ENCODE data around the gene DYNC2I2. TPM values are rescaled to one million over a fixed set of nuclear protein-coding genes. Genes with fewer than 3 reads are reported as not detected.
"Not testable (repeated sequence)": the region's sequence is repeated elsewhere in the genome, so short reads cannot be mapped to it uniquely, and the experiment has no call there.

The DYNC2I2 gene
- total RNA-seq, 3 donors from 2014 or later = 27.4 to 37.4 (median 32.0) TPM

DNA sequence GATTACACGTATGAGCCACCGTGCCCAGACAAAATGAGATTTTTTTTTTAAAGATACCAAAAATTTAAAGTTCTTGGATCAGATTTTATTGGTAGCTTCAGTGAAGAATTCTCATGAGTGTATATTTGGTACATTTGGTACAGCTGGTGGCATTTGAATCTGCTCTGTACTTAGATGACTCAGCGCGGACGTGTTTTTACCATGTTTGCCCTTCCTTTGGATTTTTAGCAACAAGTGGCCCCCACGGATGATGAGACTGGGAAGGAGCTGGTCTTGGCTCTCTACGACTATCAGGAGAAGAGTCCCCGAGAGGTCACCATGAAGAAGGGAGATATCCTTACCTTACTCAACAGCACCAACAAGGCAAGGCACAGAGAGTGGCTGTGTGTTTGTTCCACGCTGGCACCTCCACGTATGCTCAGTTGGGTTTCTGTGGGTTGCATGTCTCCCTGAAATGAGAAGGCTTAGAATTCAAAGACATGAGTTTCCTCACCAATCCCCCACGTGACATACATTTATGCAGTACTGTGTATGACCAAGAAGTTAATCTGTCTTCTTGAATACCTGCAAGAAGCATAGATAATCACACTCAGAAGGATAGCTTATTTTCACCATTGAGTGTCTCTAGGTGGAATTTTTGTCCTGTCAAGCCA lies 67.9 kb downstream of the DYNC2I2 start:
- Mint-ChIP-seq H3K27me3 (ENCODE audit: low read depth) (no peaks in the 10 kb centered on the region), H3K9me3 (no peaks in the 10 kb centered on the region), H3K36me3 (ENCODE audit: insufficient read depth) (peaks cover 51% of the 10 kb centered on the region), H3K4me1 (ENCODE audit: low read depth) (peaks cover 7% of the 10 kb centered on the region), H3K4me3 (no peak overlapping the region)
- ATAC-seq (no peak), DNase-seq (no peak)

DNA sequence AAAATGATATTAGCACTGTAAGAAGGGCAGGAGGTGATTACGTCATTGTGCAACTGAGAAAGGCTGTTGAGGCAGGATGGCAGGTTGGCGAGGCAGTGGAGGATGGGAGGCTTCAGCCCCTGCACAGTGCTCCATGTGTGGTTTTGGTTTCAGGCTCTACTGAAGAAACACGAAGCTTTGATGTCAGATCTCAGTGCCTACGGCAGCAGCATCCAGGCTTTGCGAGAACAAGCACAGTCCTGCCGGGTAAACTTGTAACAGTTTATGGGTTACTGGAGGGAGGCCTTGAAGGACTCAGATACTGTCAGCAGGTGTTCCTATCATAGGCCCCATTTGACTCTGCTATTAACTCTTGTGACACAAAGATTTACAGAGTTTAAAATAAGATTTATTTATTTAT lies 69.2 kb downstream of the DYNC2I2 start:
- peak; percentile 10 for DNase-seq
- H3K27me3 Mint-ChIP-seq (ENCODE audit: low read depth) = no peaks in the 10 kb centered on the region

DNA sequence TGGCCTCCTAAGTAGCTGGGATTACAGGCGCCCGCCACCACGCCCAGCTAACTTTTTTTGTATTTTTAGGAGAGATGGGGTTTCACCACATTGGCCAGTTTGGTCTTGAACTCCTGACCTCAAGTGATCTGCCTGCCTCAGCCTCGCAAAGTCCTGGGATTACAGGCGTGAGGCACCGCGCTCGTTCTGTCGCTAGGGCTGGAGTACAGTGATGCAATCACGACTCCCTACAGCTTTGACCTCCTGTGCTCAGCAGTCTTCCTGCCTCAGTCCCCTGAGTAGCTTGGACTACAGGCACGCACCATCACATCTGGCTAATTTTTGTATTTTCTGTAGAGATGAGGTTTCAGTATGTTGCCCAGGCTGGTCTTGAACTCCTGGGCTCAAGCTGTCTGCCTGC lies 69.7 kb downstream of the DYNC2I2 start:
- not testable (repeated sequence) for H3K9me3 Mint-ChIP-seq; H3K4me1 Mint-ChIP-seq (ENCODE audit: low read depth); DNase-seq; H3K4me3 Mint-ChIP-seq; ATAC-seq; H3K27me3 Mint-ChIP-seq (ENCODE audit: low read depth)
- peaks cover 58% of the 10 kb centered on the region for H3K36me3 Mint-ChIP-seq (ENCODE audit: insufficient read depth)

More for the DNA sequence above, 69.2 kb downstream of the DYNC2I2 start:
- no peaks in the 10 kb centered on the region for H3K9me3 Mint-ChIP-seq
- H3K4me3 Mint-ChIP-seq = no peak overlapping the region
- H3K4me1 Mint-ChIP-seq (ENCODE audit: low read depth) = peaks cover 7% of the 10 kb centered on the region
- peaks cover 56% of the 10 kb centered on the region for H3K36me3 Mint-ChIP-seq (ENCODE audit: insufficient read depth)
- ATAC-seq = peak; percentile 95 to 96

GRCh38 chr9:128585155-128585554 lies 71.5 kb downstream of the DYNC2I2 start:
- peaks cover 57% of the 10 kb centered on the region for H3K36me3 Mint-ChIP-seq (ENCODE audit: insufficient read depth)
- not testable (repeated sequence) for DNase-seq; H3K27me3 Mint-ChIP-seq (ENCODE audit: low read depth); ATAC-seq; H3K4me3 Mint-ChIP-seq; H3K4me1 Mint-ChIP-seq (ENCODE audit: low read depth); H3K9me3 Mint-ChIP-seq

Other genes starting within 250 kb of the DYNC2I2 start
- under 1 TPM; 0.30 to 0.63 (median 0.34) TPM for gene CERCAM, start 236.0 kb downstream of the DYNC2I2 start, total RNA-seq
- gene ODF2, start 200.8 kb downstream of the DYNC2I2 start, total RNA-seq = 10 to 100 TPM; 54.1 to 58.5 (median 56.0) TPM
- 10 to 100 TPM; 39.3 to 42.2 (median 41.9) TPM for gene GLE1, start 152.1 kb downstream of the DYNC2I2 start, total RNA-seq
- 100 to 1,000 TPM; 110 to 132 (median 118) TPM for gene SPTAN1, start 104.3 kb downstream of the DYNC2I2 start, total RNA-seq
- gene SET, start 32.4 kb upstream of the DYNC2I2 start, total RNA-seq = 100 to 1,000 TPM; 761 to 865 (median 792) TPM
- 10 to 100 TPM in 1 of 3 donors, 1 to 10 TPM in 2; 5.5 to 10.1 (median 8.1) TPM for gene PKN3, start 45.7 kb upstream of the DYNC2I2 start, total RNA-seq
- gene ZDHHC12, start 67.3 kb upstream of the DYNC2I2 start, total RNA-seq = 10 to 100 TPM; 41.7 to 44.9 (median 43.3) TPM
- 10 to 100 TPM; 10.9 to 14.9 (median 14.5) TPM for gene ZER1, start 115.1 kb upstream of the DYNC2I2 start, total RNA-seq
- gene TBC1D13, start 130.4 kb upstream of the DYNC2I2 start, total RNA-seq = 10 to 100 TPM; 23.7 to 26.9 (median 24.6) TPM
- 10 to 100 TPM; 22.6 to 28.5 (median 26.4) TPM for gene ENDOG, start 161.7 kb upstream of the DYNC2I2 start, total RNA-seq
- 100 to 1,000 TPM; 228 to 233 (median 233) TPM for gene SPOUT1, start 172.9 kb upstream of the DYNC2I2 start, total RNA-seq
- gene KYAT1, start 225.1 kb upstream of the DYNC2I2 start, total RNA-seq = 1 to 10 TPM; 4.7 to 5.6 (median 4.8) TPM
- 10 to 100 TPM; 22.6 to 24.0 (median 23.6) TPM for gene LRRC8A, start 225.3 kb upstream of the DYNC2I2 start, total RNA-seq